A549 (cell line): ENCODE measurements around the gene ANKRD40CL. TPM values are rescaled to one million over a fixed set of nuclear protein-coding genes. Genes with fewer than 3 reads are reported as not detected.

Experiments
- ATAC-seq, 2 experiments: fragments of 200-7000 bp in 1 of 2; fragments of >200 bp in 1 of 2; cut with Nextera tagmentation in 1 of 2; cut with Tn5 transposase in 1 of 2; 3 replicates each; pipeline versions ENCODE4 v1.8.0 to v1.9.1; 2018 to 2020; ENCODE audit warnings: mild to moderate bottlenecking in 1 of 2, moderate library complexity in 1 of 2
- CTCF ChIA-PET: fragments of 300-600 bp; sonication (Branson Sonifier 250); formaldehyde crosslinking; extraction: SDS; loops from one replicate; lab custom pipeline; 2021; ENCODE audit warnings: antibody characterized with exemption, inconsistent platforms; lab: Yijun Ruan, JAX
- POLR2A ChIA-PET: fragments of 350-600 bp; formaldehyde crosslinking; extraction: SDS; loops from one replicate; lab custom pipeline; 2021; ENCODE audit warnings: antibody characterized with exemption, inconsistent platforms; lab: Yijun Ruan, JAX
- DNase-seq, 2 experiments: peaks; one replicate each; pipeline versions ENCODE4 v3.0.0 to v3.0.0-alpha.2; 2011 to 2016; ENCODE audit warnings: low read depth in 1 of 2, low spot score in 1 of 2
- FAIRE-seq: peaks from 2 replicates; lab custom pipeline; 2011; peaks lifted over from hg19 to GRCh38; lab: Jason Lieb, UNC
- H3K27ac ChIP-seq, 2 experiments: fragments of >200 bp; sonication (Bioruptor Twin); formaldehyde crosslinking; 3 replicates each; pipeline ENCODE4 v1.5.1; 2016 to 2017
- H3K4me1 ChIP-seq: fragments of >200 bp; sonication (Bioruptor Twin); formaldehyde crosslinking; 3 replicates; pipeline ENCODE4 v1.6.1; 2016
- H3K4me2 ChIP-seq: fragments of >200 bp; sonication (Bioruptor Twin); formaldehyde crosslinking; 3 replicates; pipeline ENCODE4 v1.6.1; 2016
- H3K4me3 ChIP-seq: fragments of >200 bp; sonication (Bioruptor Twin); formaldehyde crosslinking; 3 replicates; pipeline ENCODE4 v1.5.1; 2016
- H3K9me3 ChIP-seq: fragments of >200 bp; sonication (Bioruptor Twin); formaldehyde crosslinking; 3 replicates; pipeline ENCODE4 v1.6.1; 2016
- ATOH8 ChIP-seq: fragments of 250-450 bp; sonication (Bioruptor Pico); IDR thresholded peaks from 2 replicates; pipeline ENCODE4 v1.5.0; 2020; ENCODE audit warnings: low read depth, mild to moderate bottlenecking, moderate library complexity
- CHD4 ChIP-seq: fragments of 200-600 bp; sonication (generic); IDR thresholded peaks from 2 replicates; pipeline ENCODE4 v1.6.1; 2016; ENCODE audit warnings: antibody characterized with exemption, mild to moderate bottlenecking, borderline replicate concordance
- CTCF ChIP-seq: fragments of >200 bp; sonication (Bioruptor Twin); formaldehyde crosslinking; IDR thresholded peaks from 3 replicates; pipeline ENCODE4 v1.5.1; 2016
- EHF ChIP-seq: fragments of 250-450 bp; sonication (Bioruptor Pico); IDR thresholded peaks from 2 replicates; pipeline ENCODE4 v1.5.0; 2020; ENCODE audit warnings: mild to moderate bottlenecking
- ELK1 ChIP-seq: fragments of 150-350 bp; IDR thresholded peaks from 2 replicates; pipeline ENCODE4 v1.6.1; 2014; ENCODE audit warnings: low read depth, mild to moderate bottlenecking, low read length
- FOXS1 ChIP-seq: fragments of 250-450 bp; sonication (Bioruptor Pico); IDR thresholded peaks from 2 replicates; pipeline ENCODE4 v1.5.0; 2020; ENCODE audit warnings: mild to moderate bottlenecking, moderate library complexity
- HEYL ChIP-seq: fragments of 250-450 bp; sonication (Bioruptor Pico); IDR thresholded peaks from 2 replicates; pipeline ENCODE4 v1.8.0; 2021; ENCODE audit warnings: mild to moderate bottlenecking, moderate library complexity
- HMGXB4 ChIP-seq: fragments of 250-450 bp; sonication (Bioruptor Pico); IDR thresholded peaks from 2 replicates; pipeline ENCODE4 v1.5.0; 2021; ENCODE audit warnings: mild to moderate bottlenecking, moderate library complexity, borderline replicate concordance
- HOXA7 ChIP-seq: fragments of 250-450 bp; sonication (Bioruptor Pico); IDR thresholded peaks from 2 replicates; pipeline ENCODE4 v1.5.0; 2020; ENCODE audit warnings: mild to moderate bottlenecking, moderate library complexity
- JUN ChIP-seq, 2 experiments: fragments of >200 bp; sonication (Bioruptor Twin); formaldehyde crosslinking; IDR thresholded peaks; 2 replicates in 1 of 2; 3 replicates in 1 of 2; pipeline ENCODE4 v1.6.1; 2016 to 2017
- MAX ChIP-seq: IDR thresholded peaks from 2 replicates; pipeline ENCODE4 v1.6.1; 2012
- MYC ChIP-seq: IDR thresholded peaks from 2 replicates; pipeline ENCODE4 v1.6.1; 2012; ENCODE audit warnings: mild to moderate bottlenecking, inconsistent platforms, low read length, improper control_type of control experiment, borderline replicate concordance
- NPAS2 ChIP-seq: fragments of 250-450 bp; sonication (Bioruptor Pico); IDR thresholded peaks from 2 replicates; pipeline ENCODE4 v1.8.0; 2022; ENCODE audit warnings: mild to moderate bottlenecking, moderate library complexity, borderline replicate concordance
- RNF2 ChIP-seq: fragments of 200-600 bp; sonication (generic); IDR thresholded peaks from 2 replicates; pipeline ENCODE4 v1.6.1; 2016; ENCODE audit warnings: low read depth, mild to moderate bottlenecking, antibody characterized with exemption, moderate library complexity, borderline replicate concordance
- SMC3 ChIP-seq: fragments of >200 bp; sonication (Bioruptor Twin); formaldehyde crosslinking; IDR thresholded peaks from 3 replicates; pipeline ENCODE4 v1.6.1; 2018; ENCODE audit warnings: inconsistent platforms
- USF2 ChIP-seq: fragments of 450-650 bp; IDR thresholded peaks from 2 replicates; pipeline ENCODE4 v1.6.1; 2014; ENCODE audit warnings: antibody characterized with exemption
- ZNF302 ChIP-seq: fragments of 250-450 bp; sonication (Bioruptor Pico); IDR thresholded peaks from 2 replicates; pipeline ENCODE4 v1.9.0; 2021; ENCODE audit warnings: inconsistent platforms, mild to moderate bottlenecking, moderate library complexity
- WGBS: methylation state at CpG from one replicate; pipeline ENCODE4 v1.1.6; 2017; ENCODE audit errors: missing lambda C conversion rate; 5-methylcytosine and 5-hydroxymethylcytosine counted together
- polyA plus RNA-seq, 4 experiments: library from polyadenylated mRNA; depleted of rRNA in 3 of 4; stranded (reverse); fragments of >200 nt; fragmentation: RNase III in 1 of 4; extraction: RNeasy Plus Mini Kit Qiagen cat#74134 plus additional on column Dnase treatment in 1 of 4; gene quantifications; 2 replicates in 3 of 4; 3 replicates in 1 of 4; pipeline ENCODE4 v1.2.3, GENCODE V29; 2011 to 2017

Gene ANKRD40CL
- polyA plus RNA-seq, 2 of the 4 experiments (the other 2 are of a cell fraction), result 0.13 to 0.18 TPM

- H3K4me3 ChIP-seq, result no peak overlapping the region
- WGBS, result 35% methylated on average over 7 of the region's 7 CpGs
- peak; percentile 38 to 86 for DNase-seq
- H3K4me1 ChIP-seq, result peaks cover 28% of the 10 kb centered on the region
- peak overlapping the region; percentile 42 for H3K4me2 ChIP-seq
- ChIA-PET CTCF (interaction anchor here (0.7 to 11.3 kb wide), 7 partner anchors 16 to 238 kb away, joined by 3 to 103 read pairs (median 3); no protein-coding TSS in a partner anchor), POLR2A (interaction anchor here (0.6 kb wide), 1 partner anchor 10 kb away, joined by 3 read pairs; no protein-coding TSS in a partner anchor)
- ATAC-seq, result peak; percentile 51 to 70; a peak in 4 of 6 replicates
- H3K9me3 ChIP-seq, result no peaks in the 10 kb centered on the region
- FAIRE-seq, result no peak
- TF ChIP-seq HOXA7 (CRISPR knock-in tag) (no peak), JUN (IDR thresholded peaks at IDR 0.05) (no peak), EHF (CRISPR knock-in tag) (0 out of 2 replicates have a peak, but pooled peaks have one; percentile 53), SMC3 (no peak), ELK1 (no peak), HEYL (CRISPR knock-in tag) (no peak), USF2 (peak; percentile 85), CHD4 (no peak), HMGXB4 (CRISPR knock-in tag) (no peak), FOXS1 (CRISPR knock-in tag) (no peak), CTCF (no peak), NPAS2 (0 out of 2 replicates have a peak, but pooled peaks have one; percentile 54), ZNF302 (0 out of 2 replicates have a peak, but pooled peaks have one; percentile 6), RNF2 (no peak), ATOH8 (CRISPR knock-in tag) (no peak)
- TF ChIP-seq, all 56 proteins: peak for 4
- H3K27ac ChIP-seq, result peak overlapping the region; percentile 28 to 59; a peak in 5 of 6 replicates
These were observed 1.0 kb upstream of the ANKRD40CL start for GRCh38 chr17:50768346-50768761.

GRCh38 chr17:50767030-50767429, 288 bp downstream of the ANKRD40CL start:
- ChIA-PET CTCF (interaction anchor here (1.1 to 11.3 kb wide), 7 partner anchors 13 to 216 kb away, joined by 3 to 103 read pairs (median 4); no protein-coding TSS in a partner anchor), POLR2A (no interaction called here)
- no peak for DNase-seq
- peaks cover 36% of the 10 kb centered on the region for H3K4me1 ChIP-seq
- no peak for FAIRE-seq
- no peak for ATAC-seq
- TF ChIP-seq MYC (no peak), MAX (no peak)
- TF ChIP-seq, all 56 proteins: peak for 0
- Histone ChIP-seq H3K27ac (peak overlapping the region in 1 of 2 experiments; percentile 28; a peak in 1 of 6 replicates), H3K4me3 (no peak overlapping the region), H3K4me2 (no peak overlapping the region), H3K9me3 (no peaks in the 10 kb centered on the region)
- WGBS, result 74% methylated on average over 7 of the region's 7 CpGs
